ENCODE data around the gene MYD88.

- TF ChIP-seq TAF1 (IDR thresholded peaks at IDR 0.05; ENCODE audit: low read depth), result no peak
- no peak for TF ChIP-seq CTCF (IDR thresholded peaks at IDR 0.05; ENCODE audit: poor library complexity, severe bottlenecking)
- TF ChIP-seq EP300 (conservative IDR thresholded peaks at IDR 0.05; ENCODE audit: poor library complexity, severe bottlenecking), result no peak
- no peak for TF ChIP-seq REST (IDR thresholded peaks at IDR 0.05; ENCODE audit: borderline replicate concordance)
- no peak for TF ChIP-seq EZH2 (IDR thresholded peaks at IDR 0.05; ENCODE audit: borderline replicate concordance, insufficient read depth, low read length, poor library complexity, severe bottlenecking)
- no peak for TF ChIP-seq SMC3 (conservative IDR thresholded peaks at IDR 0.05; ENCODE audit: poor library complexity)
- no peak for TF ChIP-seq MXI1 (conservative IDR thresholded peaks at IDR 0.05; ENCODE audit: poor library complexity, severe bottlenecking)
- TF ChIP-seq POLR2AphosphoS5 (IDR thresholded peaks at IDR 0.05), result no peak
- no peak for TF ChIP-seq RAD21 (conservative IDR thresholded peaks at IDR 0.05)
Observed at GRCh38 chr3:38090453-38090852, 48.0 kb upstream of the MYD88 start.

Data from neural cell (in vitro differentiated cells).